ENCODE data around the gene MAD1L1. TPM values are rescaled to one million over a fixed set of nuclear protein-coding genes. Genes with fewer than 3 reads are reported as not detected.
A peak's percentile ranks its signal among the peaks of the same experiment; 100 is the strongest.

MAD1L1 gene
- total RNA-seq, 2 donors from 2014 or later, result 81.3 to 115 TPM

GRCh38 chr7:1939434-1940401, 293.0 kb downstream of the MAD1L1 start:
- peaks cover 3% of the 10 kb centered on the region for H3K36me3 Mint-ChIP-seq (ENCODE audit: low read depth)
- no peaks in the 10 kb centered on the region for H3K9me3 ChIP-seq (ENCODE audit: control insufficient read depth, low read length, poor library complexity, severe bottlenecking)
- H3K4me1 Mint-ChIP-seq, result peaks cover 43% of the 10 kb centered on the region
- no peaks in the 10 kb centered on the region for H3K27me3 Mint-ChIP-seq
- no peak for DNase-seq
- ATAC-seq, result peak; percentile 55
- H3K4me3 Mint-ChIP-seq, result peak overlapping the region; percentile 94
- H3K27ac Mint-ChIP-seq, result peak overlapping the region; percentile 98

DNA sequence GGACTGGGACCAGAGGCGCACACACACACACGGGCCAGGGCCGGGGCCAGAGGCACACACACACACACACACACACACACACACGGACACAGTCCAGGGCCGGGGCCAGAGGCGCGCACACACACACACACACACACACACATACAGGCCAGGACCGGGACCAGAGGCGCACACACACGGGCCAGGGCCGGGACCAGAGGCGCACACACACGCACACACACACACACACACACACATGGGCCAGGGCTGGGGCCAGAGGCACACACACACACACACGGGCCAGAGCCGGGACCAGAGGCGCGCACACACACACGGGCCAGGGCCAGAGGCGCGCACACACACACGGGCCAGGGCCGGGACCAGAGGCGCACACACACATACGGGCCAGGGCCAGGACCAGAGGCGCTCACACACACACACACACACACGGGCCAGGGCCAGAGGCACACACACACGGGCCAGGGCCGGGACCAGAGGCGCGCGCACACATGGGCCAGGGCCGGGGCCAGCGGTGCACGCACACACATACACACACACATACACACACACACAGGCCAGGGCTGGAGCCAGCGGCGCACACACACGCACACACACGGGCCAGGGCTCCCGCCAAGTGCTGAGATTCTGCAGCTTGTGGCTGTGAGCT, 293.8 kb downstream of the MAD1L1 start:
- DNase-seq, result no peak
- H3K4me1 Mint-ChIP-seq, result peaks cover 44% of the 10 kb centered on the region
- H3K27ac Mint-ChIP-seq, result peak overlapping the region; percentile 98
- no peak for ATAC-seq
- peaks cover 3% of the 10 kb centered on the region for H3K36me3 Mint-ChIP-seq (ENCODE audit: low read depth)
- H3K27me3 Mint-ChIP-seq, result no peaks in the 10 kb centered on the region
- peak overlapping the region; percentile 94 for H3K4me3 Mint-ChIP-seq
- H3K9me3 ChIP-seq (ENCODE audit: control insufficient read depth, low read length, poor library complexity, severe bottlenecking), result no peaks in the 10 kb centered on the region

GRCh38 chr7:1937252-1937605, 295.5 kb downstream of the MAD1L1 start:
- H3K4me1 Mint-ChIP-seq, result peaks cover 38% of the 10 kb centered on the region
- H3K36me3 Mint-ChIP-seq (ENCODE audit: low read depth), result peaks cover 8% of the 10 kb centered on the region
- peak overlapping the region; percentile 68 for H3K4me3 Mint-ChIP-seq
- H3K9me3 ChIP-seq (ENCODE audit: control insufficient read depth, low read length, poor library complexity, severe bottlenecking), result no peaks in the 10 kb centered on the region
- DNase-seq, result no peak
- peak overlapping the region; percentile 61 for H3K27ac Mint-ChIP-seq
- no peak for ATAC-seq
- no peaks in the 10 kb centered on the region for H3K27me3 Mint-ChIP-seq

DNA sequence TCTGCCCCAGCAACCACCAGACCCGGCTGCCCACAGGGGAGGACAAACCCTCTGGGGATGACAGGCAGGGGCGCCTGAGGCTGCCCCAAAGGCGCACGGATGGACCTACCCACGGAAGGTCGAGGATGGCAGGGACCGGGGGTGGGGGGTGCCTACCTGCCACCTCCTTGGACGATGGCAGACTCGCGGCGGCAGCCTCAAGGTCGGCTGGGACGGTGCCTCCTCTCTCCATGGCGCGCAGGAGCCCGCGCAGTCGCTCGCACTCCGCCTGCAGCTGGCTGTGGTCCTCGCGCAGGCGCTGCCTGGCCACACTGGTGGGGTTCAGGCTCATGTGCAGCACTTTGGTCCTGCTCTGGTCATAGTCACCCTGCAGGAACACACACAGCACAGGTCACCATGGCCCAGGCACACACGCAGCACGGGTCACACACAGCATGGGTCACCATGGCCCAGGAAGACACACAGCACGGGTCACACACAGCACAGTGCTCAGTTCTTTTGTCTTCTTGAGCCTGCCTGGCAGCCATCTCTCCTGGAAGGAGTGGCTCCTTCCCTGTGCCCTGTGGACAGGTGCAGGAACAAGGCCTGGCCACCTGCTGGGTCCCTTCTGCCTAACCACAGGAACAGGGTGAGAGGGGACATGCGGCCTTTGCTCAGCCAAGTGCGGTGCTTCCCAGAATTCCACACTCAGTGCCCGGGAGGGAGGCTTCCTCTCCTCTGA, 296.1 kb downstream of the MAD1L1 start:
- peaks cover 41% of the 10 kb centered on the region for H3K4me1 Mint-ChIP-seq
- H3K4me3 Mint-ChIP-seq, result peak overlapping the region; percentile 68
- peak overlapping the region; percentile 61 for H3K27ac Mint-ChIP-seq
- H3K36me3 Mint-ChIP-seq (ENCODE audit: low read depth), result peaks cover 8% of the 10 kb centered on the region
- DNase-seq (no peak), ATAC-seq (no peak)
- no peaks in the 10 kb centered on the region for H3K9me3 ChIP-seq (ENCODE audit: control insufficient read depth, low read length, poor library complexity, severe bottlenecking)
- H3K27me3 Mint-ChIP-seq, result no peaks in the 10 kb centered on the region

GRCh38 chr7:1936006-1936310, 296.8 kb downstream of the MAD1L1 start:
- Mint-ChIP-seq H3K36me3 (ENCODE audit: low read depth) (peaks cover 8% of the 10 kb centered on the region), H3K27me3 (no peaks in the 10 kb centered on the region), H3K4me1 (peaks cover 42% of the 10 kb centered on the region), H3K4me3 (no peak overlapping the region), H3K27ac (peak overlapping the region; percentile 27)
- no peak for ATAC-seq
- DNase-seq, result no peak
- H3K9me3 ChIP-seq (ENCODE audit: control insufficient read depth, low read length, poor library complexity, severe bottlenecking), result no peaks in the 10 kb centered on the region

DNA sequence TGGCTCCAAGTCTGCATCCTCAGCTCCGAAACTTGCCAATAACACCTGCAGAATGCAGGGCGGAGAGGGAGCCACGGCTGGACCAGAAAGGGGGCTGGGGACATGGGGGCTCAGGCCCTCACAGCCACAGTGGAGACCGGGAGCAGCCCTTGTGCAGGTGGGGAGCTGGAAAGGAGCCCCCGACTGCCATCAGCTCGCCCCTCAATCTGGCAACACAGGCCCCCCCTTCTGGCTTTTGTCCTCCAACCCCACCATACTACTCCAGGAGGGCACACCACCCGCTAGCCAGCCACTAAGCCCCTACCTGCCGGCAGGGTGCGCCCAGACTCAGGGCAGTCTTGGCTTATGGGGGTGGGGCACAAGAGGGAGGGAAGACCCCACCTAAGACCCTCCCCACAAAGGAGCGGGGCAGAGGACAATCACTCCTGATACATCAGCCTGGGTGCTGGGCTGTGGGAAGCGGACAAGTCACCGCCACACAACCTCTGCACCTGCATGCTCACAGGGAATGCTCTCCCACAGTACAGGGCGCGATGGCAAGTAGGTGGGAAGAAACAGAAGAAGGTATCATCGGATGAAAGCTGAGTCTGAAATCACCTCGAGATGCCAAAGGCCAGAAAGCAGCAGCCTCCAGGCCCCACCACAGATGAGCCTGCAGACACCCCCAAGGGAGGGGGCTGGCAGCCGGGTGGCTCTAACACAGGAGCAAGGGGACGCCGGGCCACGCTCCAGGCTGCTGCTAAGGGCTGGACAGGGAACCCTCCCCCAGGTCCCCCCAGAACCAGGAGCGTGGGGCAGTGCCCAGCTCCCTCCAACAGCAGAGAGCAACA, 297.4 kb downstream of the MAD1L1 start:
- no peak for ATAC-seq
- DNase-seq, result no peak
- H3K27me3 Mint-ChIP-seq, result no peaks in the 10 kb centered on the region
- peaks cover 8% of the 10 kb centered on the region for H3K36me3 Mint-ChIP-seq (ENCODE audit: low read depth)
- no peak overlapping the region for H3K4me3 Mint-ChIP-seq
- peaks cover 36% of the 10 kb centered on the region for H3K4me1 Mint-ChIP-seq
- H3K9me3 ChIP-seq (ENCODE audit: control insufficient read depth, low read length, poor library complexity, severe bottlenecking), result no peaks in the 10 kb centered on the region
- peak overlapping the region; percentile 27 for H3K27ac Mint-ChIP-seq

- DNase-seq (no peak), ATAC-seq (no peak)
- Mint-ChIP-seq H3K4me3 (peak overlapping the region; percentile 43), H3K27ac (peak overlapping the region; percentile 92), H3K27me3 (no peaks in the 10 kb centered on the region), H3K4me1 (peaks cover 36% of the 10 kb centered on the region), H3K36me3 (ENCODE audit: low read depth) (peaks cover 8% of the 10 kb centered on the region)
- H3K9me3 ChIP-seq (ENCODE audit: control insufficient read depth, low read length, poor library complexity, severe bottlenecking), result no peaks in the 10 kb centered on the region
Measured at GRCh38 chr7:1934756-1935155, 298.0 kb downstream of the MAD1L1 start.

DNA sequence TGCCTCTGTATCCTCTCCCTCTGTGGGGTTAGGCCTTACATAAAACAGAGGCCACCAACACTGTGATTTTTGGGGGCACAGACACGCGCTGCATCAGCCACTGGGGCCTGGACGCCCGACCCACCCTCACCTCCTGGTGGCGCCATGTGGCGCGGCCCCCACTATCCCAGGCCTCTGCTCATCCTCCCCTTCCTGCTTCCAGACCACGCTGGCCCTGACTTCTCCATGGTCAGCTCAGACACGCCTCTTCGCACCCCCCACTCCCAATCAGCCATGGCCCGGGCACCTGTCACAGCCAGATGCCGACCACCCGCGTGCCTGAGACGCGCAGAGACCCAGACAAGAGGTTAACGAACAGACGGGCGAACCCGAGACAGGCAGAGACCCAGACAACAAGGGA, 298.7 kb downstream of the MAD1L1 start:
- Mint-ChIP-seq H3K4me1 (peaks cover 34% of the 10 kb centered on the region), H3K27me3 (no peaks in the 10 kb centered on the region), H3K27ac (peak overlapping the region; percentile 92), H3K36me3 (ENCODE audit: low read depth) (peaks cover 8% of the 10 kb centered on the region), H3K4me3 (peak overlapping the region; percentile 71)
- H3K9me3 ChIP-seq (ENCODE audit: control insufficient read depth, low read length, poor library complexity, severe bottlenecking), result no peaks in the 10 kb centered on the region
- DNase-seq, result no peak
- ATAC-seq, result no peak

DNA sequence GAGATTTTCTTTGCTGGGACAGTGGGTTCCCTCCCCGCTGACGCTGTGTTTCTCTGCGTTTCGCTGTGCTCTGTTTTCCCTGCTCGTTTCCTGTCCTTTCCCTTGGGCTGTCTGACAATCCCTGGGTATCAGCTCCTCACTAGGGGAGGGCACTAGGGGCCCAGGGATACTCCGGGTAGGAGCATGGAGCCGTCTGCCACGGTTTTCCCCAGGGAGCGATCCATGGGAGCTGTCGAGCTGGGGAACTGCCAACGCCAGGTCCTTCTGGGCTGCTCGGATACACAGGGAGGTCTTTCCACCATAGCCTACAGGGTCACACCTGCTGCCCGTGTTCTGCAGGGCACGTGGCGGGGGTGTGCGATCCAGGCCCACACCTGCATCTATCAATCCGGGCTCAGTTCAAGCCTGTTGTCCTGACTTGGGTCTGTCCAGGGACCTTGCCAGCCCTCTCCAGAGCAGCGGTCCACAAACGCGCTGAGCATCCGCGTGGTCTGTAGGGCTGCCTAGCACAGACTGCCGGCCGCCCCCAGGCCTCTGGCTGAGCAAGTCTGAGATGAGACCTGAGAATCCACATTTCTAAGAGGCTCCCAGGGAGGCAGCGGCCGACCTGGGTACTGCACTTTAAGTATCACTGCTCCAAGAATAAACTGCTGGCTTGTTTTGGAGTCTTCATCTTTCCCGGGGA, 299.5 kb downstream of the MAD1L1 start:
- no peak for ATAC-seq
- no peak overlapping the region for H3K4me3 Mint-ChIP-seq
- peak overlapping the region; percentile 92 for H3K27ac Mint-ChIP-seq
- no peaks in the 10 kb centered on the region for H3K27me3 Mint-ChIP-seq
- H3K9me3 ChIP-seq (ENCODE audit: control insufficient read depth, low read length, poor library complexity, severe bottlenecking), result no peaks in the 10 kb centered on the region
- DNase-seq, result no peak
- peaks cover 7% of the 10 kb centered on the region for H3K36me3 Mint-ChIP-seq (ENCODE audit: low read depth)
- peaks cover 30% of the 10 kb centered on the region for H3K4me1 Mint-ChIP-seq

- H3K4me3 Mint-ChIP-seq, result no peak overlapping the region
- H3K4me1 Mint-ChIP-seq, result peaks cover 38% of the 10 kb centered on the region
- peaks cover 5% of the 10 kb centered on the region for H3K36me3 Mint-ChIP-seq (ENCODE audit: low read depth)
- ATAC-seq (no peak), DNase-seq (no peak)
- H3K9me3 ChIP-seq (ENCODE audit: control insufficient read depth, low read length, poor library complexity, severe bottlenecking), result no peaks in the 10 kb centered on the region
- no peaks in the 10 kb centered on the region for H3K27me3 Mint-ChIP-seq
- H3K27ac Mint-ChIP-seq, result no peak overlapping the region
Measured at GRCh38 chr7:1931951-1932270, 300.8 kb downstream of the MAD1L1 start.

DNA sequence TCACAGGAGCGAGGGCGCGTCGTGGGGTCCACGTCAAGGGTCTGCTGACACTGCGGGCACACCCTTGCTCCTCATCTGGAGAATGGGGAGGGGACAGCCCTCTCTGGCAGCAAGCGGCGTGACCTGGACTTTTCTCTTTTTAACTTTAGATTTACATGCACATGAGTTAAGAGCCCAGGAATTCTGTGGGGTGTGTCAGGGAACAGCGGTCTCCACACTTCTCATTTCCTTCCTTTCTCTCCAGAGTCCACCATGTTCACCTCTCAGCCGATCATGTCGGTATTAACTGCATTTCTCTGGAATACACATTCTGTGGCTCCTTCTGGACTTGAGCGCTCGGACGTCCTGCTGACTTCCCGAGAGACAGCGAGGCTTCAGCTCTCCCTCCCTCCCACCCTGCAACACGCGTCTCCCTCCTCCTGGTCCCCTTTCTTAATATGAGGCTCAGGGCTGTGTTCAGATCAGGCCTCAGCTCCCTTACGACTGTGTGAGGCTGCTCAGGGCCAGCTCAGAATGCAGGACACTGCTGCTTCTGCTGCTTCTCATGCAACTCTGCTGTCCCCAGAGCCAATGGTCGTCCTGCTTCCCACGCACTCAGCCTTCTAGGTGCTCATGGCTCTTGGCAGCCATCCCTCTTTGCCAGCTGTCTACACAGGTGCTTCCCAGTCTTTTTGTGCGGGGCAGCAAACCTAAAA, 301.3 kb downstream of the MAD1L1 start:
- no peaks in the 10 kb centered on the region for H3K9me3 ChIP-seq (ENCODE audit: control insufficient read depth, low read length, poor library complexity, severe bottlenecking)
- no peak for DNase-seq
- H3K27me3 Mint-ChIP-seq, result no peaks in the 10 kb centered on the region
- no peak overlapping the region for H3K4me3 Mint-ChIP-seq
- no peak for ATAC-seq
- peaks cover 43% of the 10 kb centered on the region for H3K4me1 Mint-ChIP-seq
- H3K27ac Mint-ChIP-seq, result no peak overlapping the region
- H3K36me3 Mint-ChIP-seq (ENCODE audit: low read depth), result peaks cover 5% of the 10 kb centered on the region

Data from T-helper 17 cell (primary cell).